Tibial artery (tissue), 4 donors: ENCODE results near the gene SOCS1.

ENCODE experiments used
- DNase-seq, 2 donors: peaks; one replicate each; pipeline ENCODE4 v3.0.0-alpha.2; 2019
- H3K27ac ChIP-seq, 2 donors: fragments of 200-600 bp; sonication (generic) in 1 of 2; 1 replicate in 1 of 2; 2 replicates in 1 of 2; pipeline ENCODE4 v1.5.1; 2018 to 2019; ENCODE audit warnings: mild to moderate bottlenecking in 1 of 2
- H3K27me3 ChIP-seq, 2 donors: fragments of 200-600 bp; sonication (generic) in 1 of 2; one replicate each; pipeline versions ENCODE4 v1.5.1 to v1.6.0; 2016 to 2019
- H3K36me3 ChIP-seq, 3 donors: fragments of 200-600 bp; sonication (generic) in 2 of 3; one replicate each; pipeline ENCODE4 v1.5.1; 2016 to 2019; ENCODE audit warnings: mild to moderate bottlenecking in 2 of 3
- H3K4me1 ChIP-seq, 4 donors: fragments of 200-600 bp; sonication (generic) in 2 of 4; 1 replicate in 3 of 4; 2 replicates in 1 of 4; pipeline ENCODE4 v1.5.1; 2016 to 2019
- H3K4me3 ChIP-seq, 2 donors: fragments of 200-600 bp; sonication (generic) in 1 of 2; 1 replicate in 1 of 2; 2 replicates in 1 of 2; pipeline ENCODE4 v1.5.1; 2018 to 2019; ENCODE audit warnings: mild to moderate bottlenecking in 2 of 2
- H3K9me3 ChIP-seq, 3 donors: fragments of 200-600 bp; sonication (generic) in 1 of 3; one replicate each; pipeline ENCODE4 v1.5.1; 2016 to 2019
- CTCF ChIP-seq, 2 experiments: fragments of 200-600 bp in 1 of 2; fragments of 450-650 bp in 1 of 2; IDR thresholded peaks; one replicate each; pipeline ENCODE4 v1.5.1; 2017 to 2019; ENCODE audit warnings: antibody characterized with exemption in 2 of 2, mild to moderate bottlenecking in 1 of 2, moderate library complexity in 1 of 2
- intact Hi-C: fragments of 100-400 bp; cut with DNase I; formaldehyde crosslinking; loops from one replicate; pipeline ENCODE4 v1.15.0; 2023; ENCODE audit warnings: low total_unique reads

Gene SOCS1

GRCh38 chr16:11213373-11213772 is 42.6 kb downstream of the SOCS1 start:
- no peak overlapping the region for H3K27ac ChIP-seq
- no peak for DNase-seq
- H3K9me3 ChIP-seq = peaks cover 2 to 18% (median 10%) of the 10 kb centered on the region in 3 donors
- H3K27me3 ChIP-seq = peaks cover 0 to 23% of the 10 kb centered on the region in 2 donors
- TF ChIP-seq CTCF (IDR thresholded peaks at IDR 0.05) = no peak
- no peak overlapping the region for H3K4me3 ChIP-seq
- intact Hi-C loops = no loop called here
- H3K36me3 ChIP-seq = no peaks in the 10 kb centered on the region
- no peaks in the 10 kb centered on the region for H3K4me1 ChIP-seq

- no peak for DNase-seq
- Histone ChIP-seq H3K4me3 (no peak overlapping the region), H3K36me3 (no peaks in the 10 kb centered on the region), H3K9me3 (peaks cover 2 to 12% (median 10%) of the 10 kb centered on the region in 3 donors), H3K4me1 (no peaks in the 10 kb centered on the region), H3K27me3 (peaks cover 0 to 26% of the 10 kb centered on the region in 2 donors), H3K27ac (no peak overlapping the region)
- TF ChIP-seq CTCF (IDR thresholded peaks at IDR 0.05) = no peak
- intact Hi-C loops = no loop called here
These were observed 43.2 kb downstream of the SOCS1 start for GRCh38 chr16:11212798-11213196.

GRCh38 chr16:11211977-11212797 is 43.8 kb downstream of the SOCS1 start:
- Histone ChIP-seq H3K27ac (no peak overlapping the region), H3K9me3 (peaks cover 0 to 14% (median 10%) of the 10 kb centered on the region in 3 donors), H3K36me3 (no peaks in the 10 kb centered on the region), H3K27me3 (peaks cover 0 to 29% of the 10 kb centered on the region in 2 donors), H3K4me3 (no peak overlapping the region), H3K4me1 (no peaks in the 10 kb centered on the region)
- intact Hi-C loops = no loop called here
- TF ChIP-seq CTCF (IDR thresholded peaks at IDR 0.05) = no peak
- no peak for DNase-seq

- no peaks in the 10 kb centered on the region for H3K36me3 ChIP-seq
- TF ChIP-seq CTCF (IDR thresholded peaks at IDR 0.05) = no peak
- no peak overlapping the region for H3K4me3 ChIP-seq
- H3K4me1 ChIP-seq = no peaks in the 10 kb centered on the region
- DNase-seq = no peak
- peaks cover 0 to 29% of the 10 kb centered on the region in 2 donors for H3K27me3 ChIP-seq
- intact Hi-C loops = no loop called here
- H3K9me3 ChIP-seq = peaks cover 0 to 14% (median 6%) of the 10 kb centered on the region in 3 donors
- no peak overlapping the region for H3K27ac ChIP-seq
These were observed 44.7 kb downstream of the SOCS1 start for GRCh38 chr16:11211061-11211976.

GRCh38 chr16:11210260-11210659 is 45.7 kb downstream of the SOCS1 start:
- peaks cover 0 to 29% of the 10 kb centered on the region in 2 donors for H3K27me3 ChIP-seq
- intact Hi-C loops = no loop called here
- no peak overlapping the region for H3K27ac ChIP-seq
- no peak for TF ChIP-seq CTCF (IDR thresholded peaks at IDR 0.05)
- no peaks in the 10 kb centered on the region for H3K4me1 ChIP-seq
- H3K4me3 ChIP-seq = no peak overlapping the region
- H3K36me3 ChIP-seq = no peaks in the 10 kb centered on the region
- H3K9me3 ChIP-seq = peaks cover 0 to 5% (median 0%) of the 10 kb centered on the region in 3 donors
- no peak for DNase-seq
